Activated T-cell treated with anti-CD3 and anti-CD28 coated beads for 48 hours (primary cell): Measurements from ENCODE around the gene CLRN2.
"Not testable (repeated sequence)": the region's sequence is repeated elsewhere in the genome, so short reads cannot be mapped to it uniquely, and the experiment has no call there.

Experiments
- DNase-seq: peaks from one replicate; pipeline ENCODE4 v3.0.0-alpha.2; 2020; ENCODE audit warnings: low read depth

The CLRN2 gene

GRCh38 chr4:17545374-17546140 lies 30.6 kb downstream of the CLRN2 start:
- DNase-seq, result no peak

- DNase-seq, result no peak
Measured at GRCh38 chr4:17546222-17546621, 31.3 kb downstream of the CLRN2 start.

GRCh38 chr4:17546678-17547077 lies 31.7 kb downstream of the CLRN2 start:
- no peak for DNase-seq

- no peak for DNase-seq
Measured at GRCh38 chr4:17550549-17550948, 35.6 kb downstream of the CLRN2 start.

- no peak for DNase-seq
Measured at GRCh38 chr4:17552427-17552826, 37.5 kb downstream of the CLRN2 start.

- DNase-seq, result no peak
Measured at GRCh38 chr4:17554568-17554967, 39.6 kb downstream of the CLRN2 start.

- no peak for DNase-seq
Measured at GRCh38 chr4:17556498-17556897, 41.5 kb downstream of the CLRN2 start.

- DNase-seq, result no peak
Measured at GRCh38 chr4:17557880-17558279, 42.9 kb downstream of the CLRN2 start.

- no peak for DNase-seq
Measured at GRCh38 chr4:17558941-17559708, 44.2 kb downstream of the CLRN2 start.

- DNase-seq, result no peak
Measured at GRCh38 chr4:17559709-17560048, 44.7 kb downstream of the CLRN2 start.

GRCh38 chr4:17560065-17560673 lies 45.2 kb downstream of the CLRN2 start:
- no peak for DNase-seq

GRCh38 chr4:17561195-17561909 lies 46.4 kb downstream of the CLRN2 start:
- DNase-seq, result no peak

GRCh38 chr4:17562157-17562556 lies 47.2 kb downstream of the CLRN2 start:
- DNase-seq, result no peak

GRCh38 chr4:17565846-17566245 lies 50.9 kb downstream of the CLRN2 start:
- DNase-seq, result no peak

GRCh38 chr4:17567271-17567670 lies 52.3 kb downstream of the CLRN2 start:
- no peak for DNase-seq

- DNase-seq, result no peak
Measured at GRCh38 chr4:17574206-17574605, 59.2 kb downstream of the CLRN2 start.

- not testable (repeated sequence) for DNase-seq
Measured at GRCh38 chr4:17575177-17575576, 60.2 kb downstream of the CLRN2 start.
